ENCODE results near the gene WDFY3.

Gene WDFY3

DNA sequence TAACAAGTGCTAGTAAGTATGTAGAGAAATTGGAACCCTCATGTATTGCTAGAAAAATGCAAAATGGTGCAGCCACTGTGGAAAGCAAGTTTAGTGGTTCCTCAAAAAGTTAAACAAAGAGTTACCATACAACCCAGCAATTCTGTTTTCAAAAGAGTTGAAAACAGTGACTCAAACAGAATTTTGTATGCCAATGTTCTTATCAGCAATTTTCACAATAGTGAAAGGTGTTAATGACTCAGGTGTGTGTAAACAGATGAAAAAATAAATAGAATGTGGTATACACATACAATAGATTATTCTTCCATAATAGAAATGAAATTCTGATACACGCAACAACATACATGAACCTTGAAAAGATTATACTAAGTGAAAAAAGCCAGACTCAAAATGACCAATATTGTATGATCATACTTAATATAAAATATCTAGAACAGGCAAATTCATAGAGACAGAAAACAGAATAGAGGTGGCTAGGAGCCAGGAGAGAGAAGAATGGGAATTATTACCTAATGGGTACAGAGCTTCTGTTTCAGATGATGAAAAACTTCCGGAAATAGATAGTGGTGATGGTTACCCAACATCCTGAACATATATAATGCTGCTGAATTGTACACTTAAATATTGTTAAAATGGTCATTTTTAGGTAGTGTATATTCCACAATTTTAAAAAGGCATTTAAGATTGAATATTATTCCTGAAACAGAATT is 51.6 kb downstream of the WDFY3 start:
- no peak for DNase-seq (ENCODE audit: low read depth in 2 of 3, low spot score in 2 of 3)

DNA sequence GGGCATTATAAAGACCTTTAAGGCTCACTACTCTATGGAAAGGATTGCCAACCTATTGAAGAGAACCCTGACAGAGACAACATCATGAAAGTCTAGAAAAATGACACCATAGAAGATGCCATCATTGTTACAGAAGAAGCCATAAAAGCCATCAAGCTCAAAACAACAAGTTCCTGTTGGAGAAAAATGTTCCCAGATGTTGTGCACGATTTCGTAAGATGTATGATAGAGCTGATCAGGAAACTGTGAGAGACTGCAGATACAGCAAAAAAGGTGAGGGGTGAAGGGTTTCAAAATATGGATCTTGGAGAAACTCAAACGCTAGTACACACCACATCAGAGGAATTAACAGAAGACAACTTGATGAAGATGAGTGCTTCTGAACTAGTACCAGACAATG is 53.3 kb downstream of the WDFY3 start:
- DNase-seq (ENCODE audit: low read depth in 2 of 3, low spot score in 2 of 3): no peak

DNA sequence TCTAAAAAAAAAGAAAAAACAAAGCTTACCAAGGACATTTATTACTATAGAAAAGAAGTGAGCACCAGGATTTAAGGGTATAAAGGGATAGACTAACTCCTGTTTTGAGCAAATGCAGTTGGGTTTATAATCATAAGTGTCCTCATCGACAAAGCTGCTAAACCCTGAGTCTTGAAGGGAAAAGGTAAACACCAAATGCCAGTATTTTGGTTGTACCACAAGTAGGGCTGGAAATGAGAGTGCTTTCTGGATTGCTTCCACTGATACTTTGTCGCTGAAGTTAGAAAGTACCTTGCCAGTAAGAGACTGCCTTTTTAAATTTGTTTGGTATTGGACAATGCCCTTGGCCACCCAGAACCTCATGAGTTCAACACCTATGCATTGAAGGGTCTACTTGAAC is 53.7 kb downstream of the WDFY3 start:
- no peak for DNase-seq (ENCODE audit: low read depth in 2 of 3, low spot score in 2 of 3)

DNA sequence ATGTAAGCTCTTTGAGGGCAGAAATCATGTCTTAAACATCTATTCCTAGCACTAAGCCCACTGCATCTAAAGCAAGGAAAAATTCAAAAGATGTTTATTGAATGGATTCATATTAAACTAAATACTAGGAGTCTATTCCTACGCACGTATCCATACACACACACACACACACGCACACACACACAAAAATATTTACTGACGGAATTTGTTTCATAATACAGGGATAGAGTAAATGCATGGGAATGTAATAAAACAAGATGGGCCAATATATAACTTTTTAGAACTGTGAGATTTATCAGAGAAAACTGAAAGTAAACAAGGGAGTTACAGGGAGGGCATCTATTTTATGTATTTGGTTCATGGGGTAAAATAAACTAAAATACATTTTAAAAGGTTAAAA is 57.6 kb downstream of the WDFY3 start:
- DNase-seq (ENCODE audit: low read depth in 2 of 3, low spot score in 2 of 3): no peak

DNA sequence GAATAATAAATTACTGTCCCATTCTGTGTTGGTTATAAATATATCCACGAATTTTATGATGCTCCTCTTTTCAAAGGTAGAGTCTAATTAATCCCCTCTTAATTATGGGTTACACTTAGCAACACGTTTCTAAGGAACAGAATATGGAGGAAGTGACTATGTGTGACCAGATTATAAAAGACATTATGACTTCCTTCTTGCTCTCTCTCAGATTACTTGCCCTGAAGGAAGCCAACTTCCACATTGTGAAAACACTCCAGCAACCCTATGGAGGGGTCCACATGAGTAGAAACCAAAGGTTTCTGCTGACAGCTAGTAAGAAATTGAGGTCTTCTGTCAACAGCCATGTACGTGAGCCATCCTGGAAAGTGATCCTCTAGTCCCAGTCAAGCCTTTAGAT is 59.3 kb downstream of the WDFY3 start:
- no peak for DNase-seq (ENCODE audit: low read depth in 2 of 3, low spot score in 2 of 3)

DNA sequence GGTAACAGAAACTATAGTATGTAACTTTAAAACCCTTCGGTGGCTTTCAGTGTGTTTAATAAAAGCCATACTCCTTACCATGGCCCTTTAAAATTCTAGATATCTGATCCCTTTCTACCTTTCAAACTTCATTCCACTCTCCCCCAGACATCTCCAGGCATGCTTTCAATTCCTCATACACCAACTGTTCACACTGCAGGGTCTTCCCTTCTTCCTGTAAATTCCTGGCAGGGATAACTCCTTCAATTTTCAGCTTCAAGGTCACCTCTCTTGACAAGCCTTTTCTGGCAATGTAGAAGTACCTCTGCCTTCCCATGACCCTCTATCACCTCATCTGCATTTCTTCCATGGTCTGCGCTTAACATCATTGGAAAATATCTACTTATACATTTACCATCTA is 60.8 kb downstream of the WDFY3 start:
- DNase-seq (ENCODE audit: low read depth in 2 of 3, low spot score in 2 of 3): no peak

DNA sequence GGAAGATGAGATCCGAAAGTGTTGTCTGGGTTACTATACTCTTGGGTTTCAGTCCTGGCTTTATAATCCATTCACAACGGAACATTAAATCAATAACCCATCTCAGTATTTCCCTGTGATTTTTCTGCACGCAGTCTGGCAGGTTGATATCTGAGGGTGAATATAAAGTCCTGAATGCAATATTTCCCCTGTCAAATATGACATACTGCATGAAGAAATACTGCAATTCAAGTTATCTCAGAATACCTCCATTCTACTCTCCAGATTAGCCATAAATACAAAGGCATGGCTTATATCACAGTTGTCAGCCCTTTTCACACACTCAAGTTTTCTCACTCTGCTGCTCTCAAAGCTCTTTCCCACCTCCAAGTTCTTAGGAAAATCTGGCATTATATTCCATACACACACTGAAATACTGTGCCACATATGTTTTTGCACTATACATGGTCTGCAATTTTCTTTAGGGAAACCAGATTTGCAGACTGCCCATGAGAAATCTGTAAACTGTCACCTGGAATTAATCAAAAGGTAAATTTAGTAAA is 64.7 kb downstream of the WDFY3 start:
- DNase-seq (ENCODE audit: low read depth in 2 of 3, low spot score in 2 of 3): no peak

DNA sequence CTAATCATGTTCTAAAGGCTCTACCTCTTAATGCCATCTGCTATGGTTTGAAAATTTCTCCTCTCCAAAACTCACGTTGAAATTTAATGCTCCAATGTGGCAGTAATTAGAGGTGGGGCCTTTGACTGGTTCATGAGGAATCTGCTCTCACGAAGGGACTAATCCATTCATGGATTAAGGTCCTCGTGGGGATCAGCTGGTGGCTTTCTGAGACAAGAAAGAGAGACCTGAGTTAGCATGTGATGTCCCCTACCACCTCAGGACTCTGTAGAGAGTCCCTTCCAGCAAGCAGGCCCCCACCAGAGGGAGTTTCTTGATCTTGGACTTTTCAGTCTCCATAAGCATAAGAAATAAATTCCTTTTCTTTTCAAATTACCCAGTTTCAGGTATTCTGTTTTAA is 65.3 kb downstream of the WDFY3 start:
- DNase-seq (ENCODE audit: low read depth in 2 of 3, low spot score in 2 of 3): no peak

DNA sequence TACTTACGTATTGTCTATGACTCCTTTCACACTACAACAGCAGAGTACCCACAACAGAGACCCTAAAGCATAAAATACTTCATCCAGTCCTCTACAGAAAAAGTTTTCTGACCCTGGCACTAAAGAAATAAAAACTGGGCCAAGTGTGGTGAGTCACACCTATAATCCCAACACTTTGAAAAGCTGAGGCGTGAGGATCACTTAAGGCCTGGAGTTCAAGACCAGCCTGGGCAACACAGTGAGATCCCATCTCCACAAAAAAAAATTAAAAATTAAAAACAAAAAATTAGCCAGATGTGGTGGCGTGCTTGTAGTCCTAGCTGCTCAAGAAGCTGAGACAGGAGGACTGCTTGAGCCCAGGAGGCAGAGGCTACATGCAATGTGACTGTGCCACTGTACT is 66.9 kb downstream of the WDFY3 start:
- no peak for DNase-seq (ENCODE audit: low read depth in 2 of 3, low spot score in 2 of 3)

DNA sequence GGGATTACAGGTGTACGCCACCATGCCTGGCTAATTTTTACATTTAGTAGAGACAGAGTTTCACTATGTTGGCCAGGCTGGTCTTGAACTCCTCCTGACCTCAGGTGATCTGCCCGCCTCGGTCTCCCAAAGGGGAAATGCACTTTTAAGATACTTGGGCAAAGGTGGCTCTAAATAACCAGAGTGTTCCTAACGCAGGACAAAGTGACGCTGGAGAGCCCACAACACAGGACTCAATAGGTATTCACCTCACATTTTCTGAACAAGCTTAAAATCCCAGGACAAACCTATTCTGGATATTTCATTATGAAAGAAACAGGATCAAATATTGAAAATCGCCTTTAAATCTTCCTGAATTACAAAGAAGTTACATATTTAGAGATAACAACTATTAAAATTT is 69.0 kb downstream of the WDFY3 start:
- DNase-seq (ENCODE audit: low read depth in 2 of 3, low spot score in 2 of 3): no peak

DNA sequence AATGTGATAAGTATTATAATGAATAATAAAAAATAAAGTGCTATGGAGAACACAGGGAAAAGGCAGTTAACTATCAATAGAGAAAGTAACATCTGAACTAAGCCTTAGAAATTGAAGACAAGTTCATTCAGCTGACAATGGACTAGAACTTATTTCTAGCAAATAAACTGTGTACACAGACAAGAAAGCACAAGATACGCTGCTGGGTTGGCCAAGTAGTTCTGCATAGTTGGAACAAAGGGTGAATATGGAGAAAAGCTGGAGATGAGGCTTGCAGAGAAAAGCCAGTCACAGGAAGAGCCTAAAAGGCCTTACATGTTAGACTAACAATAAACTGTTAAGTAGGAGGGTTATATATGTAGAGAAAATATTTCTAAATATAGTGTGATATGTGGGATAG is 71.2 kb downstream of the WDFY3 start:
- DNase-seq (ENCODE audit: low read depth in 2 of 3, low spot score in 2 of 3): no peak

DNA sequence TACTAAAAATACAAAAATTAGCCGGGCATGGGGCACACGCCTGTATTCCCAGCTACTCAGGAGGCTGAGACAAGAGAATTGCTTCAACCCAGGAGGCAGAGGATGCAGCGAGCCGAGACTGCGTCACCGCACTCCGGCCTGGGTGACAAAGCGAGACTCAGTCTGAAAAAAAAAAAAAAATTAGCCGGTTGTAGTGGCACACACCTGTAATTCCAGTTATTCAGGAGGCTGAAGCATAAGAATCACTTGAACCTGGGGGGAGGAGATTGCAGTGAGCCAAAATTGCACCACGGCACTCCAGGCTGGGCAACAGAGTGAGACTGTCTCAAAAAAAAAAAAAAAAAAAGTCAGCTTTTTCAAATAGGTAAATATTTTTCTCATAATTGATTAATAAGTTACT is 71.9 kb downstream of the WDFY3 start:
- no peak for DNase-seq (ENCODE audit: low read depth in 2 of 3, low spot score in 2 of 3)

DNA sequence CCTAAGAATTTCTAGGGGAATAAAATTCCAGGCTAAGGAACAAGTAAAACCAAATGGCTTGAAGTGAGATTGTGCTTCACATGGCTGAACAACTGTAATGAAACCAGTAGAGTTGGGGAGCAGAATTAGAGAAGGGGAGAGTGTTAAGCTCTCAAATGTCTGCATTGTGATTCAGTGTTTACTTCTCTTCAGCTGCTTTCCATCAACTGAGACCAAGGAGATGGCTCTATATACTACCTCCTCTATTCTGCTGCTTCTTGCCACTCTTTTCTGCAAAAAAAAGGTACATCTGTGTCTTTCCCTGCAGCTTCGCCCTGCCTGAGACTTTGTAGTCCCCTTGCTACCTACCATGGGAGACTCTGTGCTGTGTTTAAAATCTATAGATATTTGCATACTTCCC is 73.5 kb downstream of the WDFY3 start:
- no peak for DNase-seq (ENCODE audit: low read depth in 2 of 3, low spot score in 2 of 3)

DNA sequence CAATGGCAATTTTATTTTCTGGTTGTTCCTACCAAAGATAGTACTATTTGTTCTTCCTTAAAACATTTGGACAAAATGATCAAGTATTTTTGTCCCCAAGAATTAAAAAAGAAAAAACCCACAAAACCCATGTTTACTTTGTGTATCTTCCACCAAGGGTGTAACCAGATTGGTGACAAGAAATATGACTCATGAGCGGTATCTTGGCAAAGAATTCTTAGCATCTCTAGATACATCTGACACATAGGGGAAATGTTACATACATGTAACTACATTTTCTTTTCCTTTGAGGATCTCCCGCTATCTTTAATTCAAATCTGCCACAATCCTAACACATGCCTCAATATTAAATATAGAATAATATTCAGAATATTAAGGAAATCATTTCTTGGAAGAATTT is 78.7 kb downstream of the WDFY3 start:
- DNase-seq (ENCODE audit: low read depth in 2 of 3, low spot score in 2 of 3): no peak

DNA sequence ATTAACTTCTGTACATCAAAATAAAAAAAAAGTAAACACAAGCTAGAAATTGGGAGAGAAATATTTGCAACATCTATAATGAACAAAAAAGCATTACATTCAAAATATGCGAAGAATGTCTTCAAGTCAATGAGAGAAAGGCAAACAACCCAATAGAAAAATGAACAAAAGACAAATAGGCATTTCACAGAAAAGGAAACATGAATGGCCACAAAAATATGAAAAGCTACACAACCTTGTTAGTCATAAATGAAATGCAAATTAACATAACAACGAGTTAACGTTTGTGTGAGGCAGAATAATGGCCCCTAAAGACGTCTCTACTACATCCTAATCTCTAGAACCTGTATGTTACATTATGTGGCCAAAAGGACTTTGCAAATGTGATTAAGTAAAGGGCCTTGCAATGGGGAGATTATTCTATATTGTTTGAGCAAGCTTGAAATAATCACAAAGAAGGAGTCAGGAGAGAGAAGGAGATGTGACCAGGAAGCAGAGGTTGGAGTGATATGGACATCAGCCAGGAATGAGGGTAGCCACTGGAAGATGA is 86.8 kb downstream of the WDFY3 start:
- DNase-seq (ENCODE audit: low read depth in 2 of 3, low spot score in 2 of 3): no peak

DNA sequence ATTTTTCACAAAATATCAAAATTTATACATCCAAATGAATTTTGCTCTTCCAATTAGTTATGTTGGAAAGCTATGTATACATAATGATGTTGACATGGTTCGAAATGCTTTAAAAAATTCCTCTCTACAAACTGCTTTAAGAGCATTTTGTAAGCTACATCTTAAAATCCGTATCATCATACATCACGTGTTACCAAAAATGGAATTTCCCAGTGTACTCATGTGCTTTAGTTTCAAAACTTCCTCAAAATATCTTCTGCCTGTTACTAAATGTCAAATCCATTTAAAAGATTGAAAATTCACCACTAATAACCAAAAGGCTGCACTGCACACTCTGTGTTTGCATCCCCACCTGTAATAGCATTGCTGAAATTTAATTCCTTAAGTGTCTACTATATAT is 87.9 kb downstream of the WDFY3 start:
- no peak for DNase-seq (ENCODE audit: low read depth in 2 of 3, low spot score in 2 of 3)

DNA sequence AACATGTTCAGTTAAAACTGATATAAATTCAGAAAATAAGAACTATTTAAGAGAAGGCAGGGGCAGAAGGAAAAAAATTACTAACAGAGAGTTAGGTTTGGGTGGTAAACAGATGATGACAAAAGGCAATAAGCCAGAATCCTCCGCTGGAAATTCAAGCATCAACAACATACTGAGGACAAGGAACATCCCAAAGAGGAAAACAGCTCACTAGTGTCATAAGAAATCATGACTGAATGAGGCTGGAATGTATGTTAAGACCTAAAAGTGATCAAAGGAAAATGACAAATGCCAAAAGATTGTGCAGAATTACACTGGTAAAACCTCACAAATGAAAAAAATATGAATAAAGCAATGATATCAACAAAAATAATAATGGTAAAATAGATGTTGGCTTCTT is 88.4 kb downstream of the WDFY3 start:
- DNase-seq (ENCODE audit: low read depth in 2 of 3, low spot score in 2 of 3): no peak

DNA sequence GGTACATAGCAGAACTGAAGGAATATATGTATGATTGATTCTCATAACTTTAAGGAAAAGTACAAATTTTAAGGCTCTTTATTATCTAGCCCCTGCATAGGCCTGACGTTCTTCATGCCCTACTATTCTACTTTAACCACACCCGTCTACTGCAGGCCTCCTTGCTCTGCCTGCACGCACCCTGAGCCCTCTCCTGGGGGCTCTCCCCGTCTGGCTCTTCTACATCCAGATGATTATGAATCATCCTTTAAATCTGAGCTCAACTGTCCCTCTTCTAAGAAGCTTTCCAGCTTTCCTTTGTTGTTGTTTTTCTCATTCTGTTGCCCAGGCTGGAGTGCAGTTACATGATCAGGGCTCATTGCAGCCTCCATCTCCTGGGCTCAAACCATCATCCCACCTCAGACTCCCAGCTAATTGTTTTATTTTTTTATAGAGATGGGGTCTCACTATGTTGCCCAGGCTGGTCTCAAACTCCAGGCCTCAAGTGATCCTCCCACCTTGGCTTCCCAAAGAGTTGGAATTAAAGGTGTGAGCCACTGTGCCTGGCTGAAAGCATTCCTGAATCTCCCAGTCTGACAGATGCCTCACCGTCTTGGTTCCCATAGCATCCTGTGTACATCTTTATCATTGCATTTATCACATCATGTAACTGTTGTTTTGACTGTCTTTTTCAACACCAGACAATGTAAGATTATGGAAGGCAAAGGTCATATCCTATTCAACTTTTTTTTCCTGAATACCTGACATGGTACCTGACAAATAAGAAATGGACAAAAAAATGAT is 89.2 kb downstream of the WDFY3 start:
- no peak for DNase-seq (ENCODE audit: low read depth in 2 of 3, low spot score in 2 of 3)

DNA sequence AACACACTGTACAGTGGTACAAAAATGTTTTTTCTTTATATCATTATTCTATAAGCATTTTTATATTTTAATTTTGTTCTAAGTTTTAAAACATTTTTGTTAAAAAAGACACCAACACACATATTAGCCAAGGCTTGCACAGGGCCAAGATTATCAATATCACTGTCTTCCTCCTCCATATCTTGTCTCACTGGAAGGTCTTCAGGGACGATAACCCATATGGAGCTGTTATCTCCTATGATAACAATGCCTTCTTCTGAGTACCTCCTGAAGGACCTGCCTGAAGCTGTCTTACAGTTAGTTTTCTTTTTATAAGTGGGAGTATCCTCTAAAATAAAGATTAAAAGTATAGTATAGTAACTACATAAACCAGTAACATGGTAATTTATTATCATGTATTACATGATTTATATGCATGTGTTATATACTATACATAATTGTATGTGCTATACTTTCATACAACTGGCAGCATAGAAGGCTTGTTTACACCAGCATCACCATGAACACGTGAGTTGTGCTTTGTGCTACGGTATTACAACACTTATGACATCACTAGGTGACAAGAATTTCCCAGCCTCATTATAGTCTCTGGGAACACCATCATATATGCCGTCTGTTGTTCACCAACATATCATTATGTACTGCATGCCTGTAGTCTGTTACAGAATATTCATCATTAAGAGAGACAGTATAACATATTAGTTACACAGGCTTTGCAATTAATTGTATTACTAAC is 90.7 kb downstream of the WDFY3 start:
- DNase-seq (ENCODE audit: low read depth in 2 of 3, low spot score in 2 of 3): no peak

DNA sequence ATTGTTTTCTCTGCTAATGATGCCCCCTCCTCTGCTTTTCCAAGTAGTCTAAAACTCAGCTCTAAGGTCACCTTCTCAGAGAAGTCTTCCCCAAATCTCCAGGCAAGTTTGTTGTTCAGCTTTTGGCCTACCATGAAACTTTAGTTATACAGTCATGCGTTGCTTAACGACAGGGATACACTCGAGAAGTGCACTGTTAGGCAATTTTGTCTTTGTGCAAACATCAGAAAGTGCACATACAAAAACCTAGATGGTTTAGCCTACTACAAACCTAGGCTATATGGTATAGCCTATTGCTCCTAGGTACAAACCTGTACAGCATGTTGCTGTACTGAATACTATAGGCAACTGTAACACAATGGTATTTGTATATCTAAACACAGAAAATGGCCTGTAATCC is 91.9 kb downstream of the WDFY3 start:
- no peak for DNase-seq (ENCODE audit: low read depth in 2 of 3, low spot score in 2 of 3)

DNA sequence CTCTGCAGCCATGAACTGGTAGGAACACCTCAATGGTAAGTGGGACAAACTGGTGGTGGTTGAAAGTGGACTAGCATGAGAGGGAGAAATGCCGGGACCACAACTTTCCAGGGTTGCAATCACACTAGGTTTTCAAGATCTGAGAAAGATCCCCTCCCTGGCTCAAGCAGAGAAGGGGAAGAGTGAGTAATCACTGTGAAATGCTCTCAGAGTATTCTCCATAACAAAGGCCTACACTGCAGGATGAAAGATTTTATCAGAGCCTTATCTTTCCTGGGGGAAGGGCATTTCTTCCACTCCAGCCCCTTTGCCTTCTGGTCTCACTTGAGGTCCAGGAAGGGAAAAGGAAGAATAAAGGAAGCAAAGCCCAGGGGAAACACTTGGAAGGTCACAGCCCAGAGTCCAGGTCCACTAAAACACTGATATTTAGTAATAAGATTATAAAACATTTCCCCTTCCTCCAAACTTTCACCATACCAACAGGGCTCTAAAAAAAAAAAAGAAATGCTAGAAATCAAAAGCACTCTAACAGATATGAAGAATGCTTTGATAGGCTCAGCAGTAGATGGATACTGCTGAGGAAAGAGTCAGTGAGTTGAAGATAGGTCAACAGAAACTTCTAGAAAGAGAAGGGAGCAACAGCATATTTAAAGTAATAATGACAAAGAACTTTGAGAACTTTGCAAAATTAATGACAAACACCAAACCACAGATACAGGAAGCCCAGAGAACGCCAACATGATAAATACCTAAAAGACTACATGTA is 95.9 kb downstream of the WDFY3 start:
- no peak for DNase-seq (ENCODE audit: low read depth in 2 of 3, low spot score in 2 of 3)
